Neural crest cell (in vitro differentiated cells): ENCODE results near the gene MRFAP1. TPM values are rescaled to one million over a fixed set of nuclear protein-coding genes. Genes with fewer than 3 reads are reported as not detected.

ENCODE experiments used
- DNase-seq: peaks from one replicate; pipeline ENCODE4 v3.0.0; 2021; ENCODE audit warnings: low read depth, mixed read lengths, low spot score
- H3K27ac Mint-ChIP-seq: one replicate; pipeline ENCODE4 v1.8.0; 2021; ENCODE audit warnings: mild to moderate bottlenecking, mixed read lengths; ENCODE audit not compliant: unreplicated experiment
- H3K27me3 Mint-ChIP-seq: 2 replicates; pipeline ENCODE4 v1.8.0; 2021; ENCODE audit warnings: low read depth, mild to moderate bottlenecking, mixed read lengths
- H3K36me3 Mint-ChIP-seq: 2 replicates; pipeline ENCODE4 v1.8.0; 2021; ENCODE audit warnings: low read depth, mild to moderate bottlenecking, mixed read lengths
- H3K4me1 Mint-ChIP-seq: 2 replicates; pipeline ENCODE4 v1.8.0; 2021; ENCODE audit warnings: mixed read lengths
- H3K4me3 Mint-ChIP-seq: one replicate; pipeline ENCODE4 v1.8.0; 2021; ENCODE audit warnings: mild to moderate bottlenecking, mixed read lengths
- H3K9me3 Mint-ChIP-seq: 2 replicates; pipeline ENCODE4 v1.8.0; 2021; ENCODE audit warnings: mixed read lengths
- CTCF ChIP-seq: fragments of 200-600 bp; sonication (generic); conservative IDR thresholded peaks from 2 replicates; pipeline ENCODE4 v1.5.0; 2021; ENCODE audit warnings: antibody characterized with exemption, mild to moderate bottlenecking
- total RNA-seq: library from RNA; stranded (reverse); gene quantifications from 2 replicates; pipeline ENCODE4 v1.2.1, GENCODE V29; 2021

The MRFAP1 gene
- total RNA-seq, 1 donor from 2014 or later, result 317 TPM

GRCh38 chr4:6618386-6619115 lies 21.9 kb upstream of the MRFAP1 start:
- H3K4me3 Mint-ChIP-seq, result no peak overlapping the region
- peaks cover 8% of the 10 kb centered on the region for H3K36me3 Mint-ChIP-seq
- TF ChIP-seq CTCF, result no peak
- H3K27ac Mint-ChIP-seq, result no peak overlapping the region
- H3K4me1 Mint-ChIP-seq, result no peaks in the 10 kb centered on the region
- no peaks in the 10 kb centered on the region for H3K9me3 Mint-ChIP-seq
- DNase-seq, result no peak
- no peaks in the 10 kb centered on the region for H3K27me3 Mint-ChIP-seq

- no peak overlapping the region for H3K27ac Mint-ChIP-seq
- DNase-seq, result no peak
- H3K9me3 Mint-ChIP-seq, result no peaks in the 10 kb centered on the region
- no peaks in the 10 kb centered on the region for H3K27me3 Mint-ChIP-seq
- H3K4me1 Mint-ChIP-seq, result no peaks in the 10 kb centered on the region
- H3K36me3 Mint-ChIP-seq, result peaks cover 8% of the 10 kb centered on the region
- no peak overlapping the region for H3K4me3 Mint-ChIP-seq
- TF ChIP-seq CTCF, result no peak
These were observed 21.4 kb upstream of the MRFAP1 start for GRCh38 chr4:6619116-6619465.

- TF ChIP-seq CTCF, result no peak
- H3K4me3 Mint-ChIP-seq, result no peak overlapping the region
- no peaks in the 10 kb centered on the region for H3K4me1 Mint-ChIP-seq
- no peak for DNase-seq
- no peaks in the 10 kb centered on the region for H3K27me3 Mint-ChIP-seq
- peaks cover 8% of the 10 kb centered on the region for H3K36me3 Mint-ChIP-seq
- H3K9me3 Mint-ChIP-seq, result no peaks in the 10 kb centered on the region
- H3K27ac Mint-ChIP-seq, result no peak overlapping the region
These were observed 20.8 kb upstream of the MRFAP1 start for GRCh38 chr4:6619466-6620255.

- Mint-ChIP-seq H3K36me3 (peaks cover 8% of the 10 kb centered on the region), H3K27me3 (no peaks in the 10 kb centered on the region), H3K27ac (no peak overlapping the region), H3K4me3 (no peak overlapping the region), H3K9me3 (no peaks in the 10 kb centered on the region), H3K4me1 (peaks cover 3% of the 10 kb centered on the region)
- TF ChIP-seq CTCF, result no peak
- no peak for DNase-seq
These were observed 20.2 kb upstream of the MRFAP1 start for GRCh38 chr4:6620296-6620695.

- H3K27ac Mint-ChIP-seq, result peak overlapping the region; percentile 64
- no peak overlapping the region for H3K4me3 Mint-ChIP-seq
- H3K9me3 Mint-ChIP-seq, result no peaks in the 10 kb centered on the region
- no peaks in the 10 kb centered on the region for H3K27me3 Mint-ChIP-seq
- DNase-seq, result no peak
- peaks cover 5% of the 10 kb centered on the region for H3K4me1 Mint-ChIP-seq
- H3K36me3 Mint-ChIP-seq, result peaks cover 8% of the 10 kb centered on the region
- no peak for TF ChIP-seq CTCF
These were observed 19.5 kb upstream of the MRFAP1 start for GRCh38 chr4:6620891-6621555.
